Measurements from ENCODE around the gene SNX18.
"Not testable (repeated sequence)": the region's sequence is repeated elsewhere in the genome, so short reads cannot be mapped to it uniquely, and the experiment has no call there.

The SNX18 gene

GRCh38 chr5:54517512-54518145 lies at the start of gene SNX18:
SNX18 (plus strand) TSS chr5:54517759; CDS start chr5:54517953, 194 bp downstream.
- DNase-seq (ENCODE audit: low spot score) = peak; percentile 69

GRCh38 chr5:54469622-54470021 lies 47.9 kb upstream of the SNX18 start:
- no peak for DNase-seq (ENCODE audit: low spot score)

- DNase-seq (ENCODE audit: low spot score) = no peak
Measured at GRCh38 chr5:54470128-54470527, 47.4 kb upstream of the SNX18 start.

- no peak for DNase-seq (ENCODE audit: low spot score)
Measured at GRCh38 chr5:54470677-54471076, 46.9 kb upstream of the SNX18 start.

GRCh38 chr5:54471398-54471797 lies 46.2 kb upstream of the SNX18 start:
- no peak for DNase-seq (ENCODE audit: low spot score)

GRCh38 chr5:54476682-54477081 lies 40.9 kb upstream of the SNX18 start:
- DNase-seq (ENCODE audit: low spot score) = no peak

GRCh38 chr5:54477941-54478478 lies 39.5 kb upstream of the SNX18 start:
- DNase-seq (ENCODE audit: low spot score) = no peak

- no peak for DNase-seq (ENCODE audit: low spot score)
Measured at GRCh38 chr5:54480296-54480695, 37.3 kb upstream of the SNX18 start.

GRCh38 chr5:54484219-54484894 lies 33.2 kb upstream of the SNX18 start:
- DNase-seq (ENCODE audit: low spot score) = no peak

GRCh38 chr5:54485659-54486058 lies 31.9 kb upstream of the SNX18 start:
- DNase-seq (ENCODE audit: low spot score) = not testable (repeated sequence)

GRCh38 chr5:54489648-54489979 lies 27.9 kb upstream of the SNX18 start:
- not testable (repeated sequence) for DNase-seq (ENCODE audit: low spot score)

- no peak for DNase-seq (ENCODE audit: low spot score)
Measured at GRCh38 chr5:54491326-54491725, 26.2 kb upstream of the SNX18 start.

GRCh38 chr5:54492178-54492577 lies 25.4 kb upstream of the SNX18 start:
- no peak for DNase-seq (ENCODE audit: low spot score)

GRCh38 chr5:54495027-54495426 lies 22.5 kb upstream of the SNX18 start:
- DNase-seq (ENCODE audit: low spot score) = no peak

- DNase-seq (ENCODE audit: low spot score) = no peak
Measured at GRCh38 chr5:54514291-54514690, 3.3 kb upstream of the SNX18 start.

- DNase-seq (ENCODE audit: low spot score) = no peak
Measured at GRCh38 chr5:54514841-54515432, 2.6 kb upstream of the SNX18 start.

- no peak for DNase-seq (ENCODE audit: low spot score)
Measured at GRCh38 chr5:54515634-54516033, 1.9 kb upstream of the SNX18 start.

- no peak for DNase-seq (ENCODE audit: low spot score)
Measured at GRCh38 chr5:54516051-54516655, 1.4 kb upstream of the SNX18 start.

- no peak for DNase-seq (ENCODE audit: low spot score)
Measured at GRCh38 chr5:54517174-54517511, 416 bp upstream of the SNX18 start.

GRCh38 chr5:54518146-54518817 lies 723 bp downstream of the SNX18 start:
- DNase-seq (ENCODE audit: low spot score) = peak; percentile 31

- DNase-seq (ENCODE audit: low spot score) = no peak
Measured at GRCh38 chr5:54518818-54519508, 1.4 kb downstream of the SNX18 start.

GRCh38 chr5:54519509-54519876 lies 1.9 kb downstream of the SNX18 start:
- no peak for DNase-seq (ENCODE audit: low spot score)

All from HuH-7 (cell line).